SIG-M5 (cell line): Measurements from ENCODE around the gene MSI2.

Experiments used
- DNase-seq: peaks from one replicate; lab custom pipeline; 2025; lab: John Stamatoyannopoulos, UW

MSI2 gene

GRCh38 chr17:57246257-57246656 is 10.1 kb upstream of the MSI2 start:
- no peak for DNase-seq

- no peak for DNase-seq
Measured at GRCh38 chr17:57247261-57247660, 9.1 kb upstream of the MSI2 start.

- DNase-seq = no peak
Measured at GRCh38 chr17:57247913-57248312, 8.4 kb upstream of the MSI2 start.

- DNase-seq = no peak
Measured at GRCh38 chr17:57249520-57249919, 6.8 kb upstream of the MSI2 start.

- no peak for DNase-seq
Measured at GRCh38 chr17:57251211-57251787, 5.0 kb upstream of the MSI2 start.

- DNase-seq = no peak
Measured at GRCh38 chr17:57253362-57254065, 2.8 kb upstream of the MSI2 start.

- DNase-seq = no peak
Measured at GRCh38 chr17:57255182-57255775, 1.0 kb upstream of the MSI2 start.

GRCh38 chr17:57256708-57257112 is 387 bp downstream of the MSI2 start:
- DNase-seq = no peak

GRCh38 chr17:57257195-57257894 is 1.0 kb downstream of the MSI2 start:
- DNase-seq = no peak

GRCh38 chr17:57257895-57258851 is 1.9 kb downstream of the MSI2 start:
- no peak for DNase-seq

GRCh38 chr17:57259306-57259705 is 3.0 kb downstream of the MSI2 start:
- no peak for DNase-seq

GRCh38 chr17:57259817-57260216 is 3.5 kb downstream of the MSI2 start:
- DNase-seq = no peak

- DNase-seq = no peak
Measured at GRCh38 chr17:57260325-57261083, 4.2 kb downstream of the MSI2 start.

- DNase-seq = no peak
Measured at GRCh38 chr17:57261084-57261461, 4.8 kb downstream of the MSI2 start.

- no peak for DNase-seq
Measured at GRCh38 chr17:57262557-57262956, 6.2 kb downstream of the MSI2 start.

- no peak for DNase-seq
Measured at GRCh38 chr17:57264250-57264649, 7.9 kb downstream of the MSI2 start.

- no peak for DNase-seq
Measured at GRCh38 chr17:57264776-57265175, 8.5 kb downstream of the MSI2 start.

GRCh38 chr17:57266902-57267311 is 10.6 kb downstream of the MSI2 start:
- no peak for DNase-seq

GRCh38 chr17:57268181-57268580 is 11.9 kb downstream of the MSI2 start:
- no peak for DNase-seq

- DNase-seq = no peak
Measured at GRCh38 chr17:57269052-57269451, 12.7 kb downstream of the MSI2 start.

GRCh38 chr17:57269598-57270255 is 13.4 kb downstream of the MSI2 start:
- DNase-seq = no peak
